ENCODE results near the gene STING1. TPM values are rescaled to one million over a fixed set of nuclear protein-coding genes. Genes with fewer than 3 reads are reported as not detected.

The STING1 gene
- polyA plus RNA-seq (2012; rRNA removed), result 98.4 and 119 TPM in 2 replicates
- polyA plus RNA-seq (2012; cell fraction: cytosol; rRNA removed), result 37.8 and 54.3 TPM in 2 replicates
- polyA plus RNA-seq (2012; cell fraction: nucleus; rRNA removed), result 254 and 357 TPM in 2 replicates

- Histone ChIP-seq H3K27me3 (ENCODE audit: insufficient read depth) (no peaks in the 10 kb centered on the region), H3K4me3 (ENCODE audit: low read depth in 2 of 2, low read length in 1 of 2) (peak within 1 kb of the TSS; percentile 50 to 69), H3K79me2 (ENCODE audit: insufficient read depth) (peaks cover 45% of the 10 kb centered on the region), H4K20me1 (ENCODE audit: insufficient read depth) (no peaks in the 10 kb centered on the region), H3K9me3 (no peaks in the 10 kb centered on the region), H2AFZ (ENCODE audit: low read depth) (peak within 1 kb of the TSS; percentile 76; the same call in 1 of the 2 replicates), H3F3A (replicated peaks; ENCODE audit: insufficient read depth) (peaks cover 22% of the 10 kb centered on the region), H3K9me2 (no peaks in the 10 kb centered on the region), H3K4me2 (peak within 1 kb of the TSS; percentile 96), H3K27ac (ENCODE audit: low read depth in 2 of 2, low read length in 1 of 2) (peak within 1 kb of the TSS; percentile 91 to 100), H3K4me1 (ENCODE audit: control insufficient read depth in 1 of 2, insufficient read depth in 2 of 2, low read depth in 1 of 2, low read length in 1 of 2) (peaks cover 14% of the 10 kb centered on the region in 2 experiments; a peak in 2 of 4 replicates), H3K9ac (peak within 1 kb of the TSS; percentile 84), H3K36me3 (replicated peaks in 1 of 2; ENCODE audit: control insufficient read depth in 1 of 2, insufficient read depth in 2 of 2, low read length in 1 of 2) (peaks cover 11 to 26% of the 10 kb centered on the region in 2 experiments)
- POLR2A ChIA-PET, result interaction anchor here (0.8 to 1.0 kb wide), 2 partner anchors 36 to 43 kb away, joined by 3 to 4 read pairs; partner anchors contain the start of gene DNAJC18
- DNase-seq, result peak; percentile 66
- TF ChIP-seq MAX (IDR thresholded peaks at IDR 0.05; ENCODE audit: low read depth) (peak; percentile 48), SMC3 (IDR thresholded peaks at IDR 0.05; ENCODE audit: low read depth, low read length) (no peak), RFX5 (IDR thresholded peaks at IDR 0.05; ENCODE audit: low read length) (no peak), ELF1 (IDR thresholded peaks at IDR 0.05) (peak; percentile 49; the same call in 1 of the 2 replicates), GABPA (IDR thresholded peaks at IDR 0.05; ENCODE audit: low read depth) (peak; percentile 68), PBX3 (IDR thresholded peaks at IDR 0.05) (peak; percentile 30; the same call in 1 of the 2 replicates), TCF12 (IDR thresholded peaks at IDR 0.05) (peak; percentile 72), USF1 (IDR thresholded peaks at IDR 0.05; ENCODE audit: borderline replicate concordance, low read depth) (no peak), ZBTB33 (IDR thresholded peaks at IDR 0.05; ENCODE audit: borderline replicate concordance, low read depth) (no peak), MEF2A (IDR thresholded peaks at IDR 0.05; ENCODE audit: borderline replicate concordance, low read depth) (peak; percentile 83; the same call in 1 of the 2 replicates), JUND (IDR thresholded peaks at IDR 0.05) (peak; percentile 57; the same call in 1 of the 2 replicates), CHD2 (IDR thresholded peaks at IDR 0.05; ENCODE audit: low read length, partially characterized antibody) (no peak), EP300 (IDR thresholded peaks at IDR 0.05; ENCODE audit: borderline replicate concordance in 1 of 2, low read depth in 1 of 2, low read length in 1 of 2) (peak; percentile 22 to 70; a peak in 1 of 4 replicates), CTCF (IDR thresholded peaks at IDR 0.05) (no peak), NFIC (IDR thresholded peaks at IDR 0.05; ENCODE audit: borderline replicate concordance) (peak; percentile 97), SIN3A (IDR thresholded peaks at IDR 0.05; ENCODE audit: borderline replicate concordance, low read depth, low read length) (peak; percentile 52; the same call in 1 of the 2 replicates), TAF1 (IDR thresholded peaks at IDR 0.05; ENCODE audit: borderline replicate concordance, low read depth, low read length) (peak; percentile 58; the same call in 1 of the 2 replicates), FOXM1 (IDR thresholded peaks at IDR 0.05; ENCODE audit: low read depth) (no peak), GATA2 (CRISPR knock-in tag; IDR thresholded peaks at IDR 0.05) (no peak), FOSL2 (IDR thresholded peaks at IDR 0.05; ENCODE audit: borderline replicate concordance, low read depth) (peak; percentile 43; the same call in 1 of the 2 replicates), NRF1 (IDR thresholded peaks at IDR 0.05; ENCODE audit: low read depth, low read length) (no peak), RAD21 (IDR thresholded peaks at IDR 0.05; ENCODE audit: low read length) (no peak)
- WGBS (ENCODE audit: low lambda C conversion rate), result 27% methylated on average over 15 of the region's 19 CpGs
- CTCF ChIA-PET, result interaction anchor here (0.7 to 2.4 kb wide), 4 partner anchors 13 to 62 kb away, joined by 3 to 11 read pairs (median 4); no protein-coding TSS in a partner anchor
These were observed at the start of gene STING1 for GRCh38 chr5:139482050-139482889. STING1 (minus strand) TSS chr5:139482758; CDS start chr5:139481704, 1,054 bp downstream.
